K562 (cell line): Measurements from ENCODE around the gene NAXD. TPM values are rescaled to one million over a fixed set of nuclear protein-coding genes. Genes with fewer than 3 reads are reported as not detected.

Source experiments
- ATAC-seq: fragments of 200-7000 bp; cut with Tn5 transposase; 3 replicates; pipeline ENCODE4 v1.9.1; 2020; ENCODE audit warnings: moderate library complexity
- BruUV-seq: library from RNA; stranded (reverse); fragments of 400-500 nt; replicated peaks from 2 replicates; lab custom pipeline; 2021; lab: Mats Ljungman, UMichigan
- CTCF ChIA-PET: fragments of 300-600 bp; formaldehyde crosslinking; extraction: SDS; loops from one replicate; lab custom pipeline; 2021; ENCODE audit warnings: low intra/inter-chr PET ratio; lab: Yijun Ruan, JAX
- POLR2A ChIA-PET: fragments of 300-600, 350-650 bp; sonication (Branson Sonifier 250); formaldehyde crosslinking; extraction: SDS; loops from one replicate; lab custom pipeline; 2021; ENCODE audit warnings: antibody characterized with exemption, inconsistent platforms; lab: Yijun Ruan, JAX
- DNase-seq, 4 experiments: peaks; one replicate each; pipeline versions ENCODE4 v3.0.0 to v3.0.0-alpha.2; 2011 to 2018; ENCODE audit warnings: low spot score in 3 of 4, mixed read lengths in 3 of 4; ENCODE audit errors: extremely low read depth in 1 of 4
- FAIRE-seq: peaks from 2 replicates; lab custom pipeline; 2011; peaks lifted over from hg19 to GRCh38; lab: Jason Lieb, UNC
- H2AFZ ChIP-seq: 2 replicates; pipeline ENCODE4 v1.6.0; 2011; ENCODE audit warnings: low read depth, low read length, control low read depth, inconsistent platforms
- H3K27ac ChIP-seq: fragments of 200-600 bp; 3 replicates; pipeline ENCODE4 v1.8.0; 2011; ENCODE audit warnings: low read depth, mild to moderate bottlenecking, control low read depth, inconsistent platforms, low read length, moderate library complexity, mixed read lengths; ENCODE audit errors: extremely low read depth
- H3K27me3 ChIP-seq, 2 experiments: fragments of 300-600 bp in 1 of 2; 2 replicates in 1 of 2; 3 replicates in 1 of 2; pipeline versions ENCODE4 v1.6.0 to v1.8.0; 2011; ENCODE audit warnings: inconsistent platforms in 2 of 2, low read length in 2 of 2, mild to moderate bottlenecking in 1 of 2, mixed read lengths in 1 of 2, moderate library complexity in 1 of 2; ENCODE audit not compliant: control insufficient read depth in 2 of 2, insufficient read depth in 2 of 2
- H3K36me3 ChIP-seq: fragments of 300-600 bp; 3 replicates; pipeline ENCODE4 v1.8.0; 2011; ENCODE audit warnings: mild to moderate bottlenecking, low read length, inconsistent platforms; ENCODE audit not compliant: control insufficient read depth, insufficient read depth
- H3K4me1 ChIP-seq, 2 experiments: fragments of 200-600 bp in 1 of 2; replicated peaks in 1 of 2; 2 replicates in 1 of 2; 3 replicates in 1 of 2; pipeline versions ENCODE4 v1.5.1 to v1.8.0; 2011; ENCODE audit warnings: inconsistent platforms in 2 of 2, low read length in 2 of 2, mild to moderate bottlenecking in 1 of 2, mixed read lengths in 1 of 2, moderate library complexity in 1 of 2; ENCODE audit not compliant: control insufficient read depth in 2 of 2, insufficient read depth in 2 of 2
- H3K4me2 ChIP-seq: 2 replicates; pipeline ENCODE4 v1.6.1; 2011; ENCODE audit warnings: low read length, control low read depth, inconsistent platforms, mixed read lengths; ENCODE audit not compliant: insufficient read depth
- H3K4me3 ChIP-seq: fragments of 200-600 bp; sonication (generic), shearing (Covaris generic); 2 replicates; pipeline ENCODE4 v1.5.1; 2016; ENCODE audit warnings: control low read depth, inconsistent platforms
- H3K79me2 ChIP-seq: fragments of 200-600 bp; 3 replicates; pipeline ENCODE4 v1.8.0; 2011; ENCODE audit warnings: low read length, inconsistent platforms; ENCODE audit not compliant: control insufficient read depth, insufficient read depth
- H3K9ac ChIP-seq, 2 experiments: 2 replicates each; pipeline versions ENCODE4 v1.6.0 to v1.6.1; 2011; ENCODE audit warnings: low read depth in 2 of 2, low read length in 2 of 2, control low read depth in 1 of 2, inconsistent platforms in 1 of 2, mild to moderate bottlenecking in 1 of 2, mixed read lengths in 1 of 2; ENCODE audit not compliant: insufficient read depth in 1 of 2
- H3K9me1 ChIP-seq: one replicate; pipeline ENCODE4 v1.6.0; 2011; ENCODE audit warnings: inconsistent platforms, mild to moderate bottlenecking, low read length, moderate library complexity; ENCODE audit not compliant: control insufficient read depth, insufficient read depth
- H3K9me3 ChIP-seq: replicated peaks from 2 replicates; pipeline ENCODE4 v1.5.1; 2011; ENCODE audit warnings: low read depth, low read length, inconsistent platforms; ENCODE audit not compliant: control insufficient read depth, insufficient read depth
- H4K20me1 ChIP-seq: replicated peaks from 2 replicates; pipeline ENCODE4 v1.6.1; 2011; ENCODE audit warnings: low read length, inconsistent platforms, mixed read lengths; ENCODE audit not compliant: control insufficient read depth, insufficient read depth
- BCL6 ChIP-seq: fragments of 250-450 bp; sonication (Bioruptor Pico); IDR thresholded peaks from 2 replicates; pipeline ENCODE4 v1.4.0; 2020
- C11orf30 ChIP-seq: fragments of 450-650 bp; IDR thresholded peaks from 2 replicates; pipeline ENCODE4 v1.6.1; 2016; ENCODE audit warnings: low read depth, mild to moderate bottlenecking
- CREBBP ChIP-seq: IDR thresholded peaks from one replicate; pipeline ENCODE4 v1.6.1; 2012; ENCODE audit warnings: low read depth, mild to moderate bottlenecking, control low read depth, inconsistent platforms, low read length
- FOSL1 ChIP-seq: fragments of 200-800 bp; sonication (Bioruptor generic); conservative IDR thresholded peaks from 2 replicates; pipeline ENCODE4 v1.6.1; 2016; ENCODE audit warnings: missing genetic modification characterization, missing compliant biosample characterization
- HDAC1 ChIP-seq, 2 experiments: fragments of 450-650 bp; IDR thresholded peaks; 2 replicates each; pipeline ENCODE4 v1.6.1; 2016 to 2017; ENCODE audit warnings: inconsistent platforms in 1 of 2, mild to moderate bottlenecking in 1 of 2, moderate library complexity in 1 of 2
- HNRNPL ChIP-seq: fragments of 200-400 bp; formaldehyde crosslinking; IDR thresholded peaks from 2 replicates; pipeline ENCODE4 v1.6.1; 2017; ENCODE audit warnings: low read depth, mild to moderate bottlenecking, low read length
- IFI16 ChIP-seq: fragments of 250-450 bp; sonication (Bioruptor Pico); IDR thresholded peaks from 2 replicates; pipeline ENCODE4 v2.1.2; 2022; ENCODE audit warnings: mild to moderate bottlenecking, inconsistent platforms
- MAFK ChIP-seq: IDR thresholded peaks from 2 replicates; pipeline ENCODE4 v1.6.1; 2011; ENCODE audit warnings: low read length, improper control_type of control experiment
- NFXL1 ChIP-seq: fragments of 450-650 bp; formaldehyde crosslinking; IDR thresholded peaks from 2 replicates; pipeline ENCODE4 v1.4.0; 2021; ENCODE audit warnings: mild to moderate bottlenecking
- RBM22 ChIP-seq: fragments of 200-400 bp; formaldehyde crosslinking; IDR thresholded peaks from 2 replicates; pipeline ENCODE4 v1.6.1; 2018; ENCODE audit warnings: low read length, low read depth; ENCODE audit not compliant: poor library complexity, severe bottlenecking
- SP2 ChIP-seq: IDR thresholded peaks from 2 replicates; pipeline ENCODE4 v1.6.1; 2011; ENCODE audit warnings: mild to moderate bottlenecking, low read depth, low read length, moderate library complexity; ENCODE audit not compliant: poor library complexity, severe bottlenecking; ENCODE audit errors: extremely low read depth
- SREBF2 ChIP-seq: sonication (generic); formaldehyde crosslinking; IDR thresholded peaks from 2 replicates; pipeline ENCODE4 v1.4.0; 2020; ENCODE audit warnings: mild to moderate bottlenecking, missing genetic modification reagents
- TAF15 ChIP-seq: fragments of 200-400 bp; formaldehyde crosslinking; IDR thresholded peaks from 2 replicates; pipeline ENCODE4 v1.6.1; 2017; ENCODE audit warnings: mild to moderate bottlenecking, low read depth, low read length, moderate library complexity
- TBP ChIP-seq: optimal IDR thresholded peaks from 2 replicates; pipeline ENCODE3; 2011; ENCODE audit warnings: low read depth, low read length, improper control_type of control experiment
- ZFP1 ChIP-seq: fragments of 450-650 bp; formaldehyde crosslinking; IDR thresholded peaks from 2 replicates; pipeline ENCODE4 v1.4.0; 2020; ENCODE audit warnings: mild to moderate bottlenecking, mixed read lengths
- ZFPM2 ChIP-seq: fragments of 250-450 bp; sonication (Bioruptor Pico); IDR thresholded peaks from 2 replicates; pipeline ENCODE4 v1.5.1; 2022; ENCODE audit warnings: mild to moderate bottlenecking
- ZNF232 ChIP-seq: sonication (generic); formaldehyde crosslinking; IDR thresholded peaks from 2 replicates; pipeline ENCODE4 v1.8.0; 2022; ENCODE audit warnings: mild to moderate bottlenecking, missing genetic modification reagents
- ZZZ3 ChIP-seq: fragments of 450-650 bp; IDR thresholded peaks from 2 replicates; pipeline ENCODE4 v1.6.1; 2016; ENCODE audit warnings: antibody characterized with exemption, mild to moderate bottlenecking, moderate library complexity
- WGBS: fragments of 100-300 bp; shearing (Covaris generic); methylation state at CpG from one replicate; pipeline ENCODE4 v1.1.6; 2016; ENCODE audit warnings: low coverage, mixed read lengths; ENCODE audit not compliant: insufficient coverage; ENCODE audit errors: missing lambda C conversion rate; 5-methylcytosine and 5-hydroxymethylcytosine counted together
- in situ Hi-C: fragments of 300-500 bp; cut with MboI; formaldehyde crosslinking; loops from 4 replicates; pipeline ENCODE4 v1.15.0; 2018; ENCODE audit warnings: inconsistent platforms, mixed read lengths
- intact Hi-C: fragments of 100-400 bp; cut with micrococcal nuclease; formaldehyde crosslinking; loops from 2 replicates; pipeline ENCODE4 v1.14.2; 2022
- polyA plus RNA-seq, 8 experiments: library from polyadenylated mRNA; depleted of rRNA in 4 of 8; stranded (reverse) in 5 of 8; unstranded in 3 of 8; fragments of >200 nt; fragmentation: Nextera tagmentation in 2 of 8; fragmentation: Illumina TruSeq in 1 of 8; extraction: Ambion mirVana in 2 of 8; extraction: Trizol in 1 of 8; gene quantifications; 2 replicates each; pipeline versions ENCODE4 v1.2.1 to v1.2.3, GENCODE V29; 2011 to 2014; ENCODE audit warnings: inconsistent platforms in 1 of 8, missing spikeins in 1 of 8
- total RNA-seq, 7 experiments: library from RNA; depleted of rRNA in 6 of 7; stranded (reverse); fragments of >200 nt in 6 of 7; fragmentation: Illumina TruSeq in 2 of 7; extraction: Trizol in 2 of 7; gene quantifications; 2 replicates each; pipeline versions ENCODE4 v1.2.1 to v1.2.3, GENCODE V29; 2011 to 2021; ENCODE audit warnings: low replicate concordance in 1 of 7
- TF ChIP-seq, protein P1 (sequence below): fragments of 450-650 bp; formaldehyde crosslinking; IDR thresholded peaks from 2 replicates; pipeline ENCODE4 v1.4.0; 2020; ENCODE audit warnings: mild to moderate bottlenecking, moderate library complexity

Gene NAXD
- total and polyA plus RNA-seq, 9 of the 15 experiments (the other 6 are each of a cell fraction or from before 2014, with no cell fraction given): 0.59 to 20.6 (median 13.0) TPM

DNA sequence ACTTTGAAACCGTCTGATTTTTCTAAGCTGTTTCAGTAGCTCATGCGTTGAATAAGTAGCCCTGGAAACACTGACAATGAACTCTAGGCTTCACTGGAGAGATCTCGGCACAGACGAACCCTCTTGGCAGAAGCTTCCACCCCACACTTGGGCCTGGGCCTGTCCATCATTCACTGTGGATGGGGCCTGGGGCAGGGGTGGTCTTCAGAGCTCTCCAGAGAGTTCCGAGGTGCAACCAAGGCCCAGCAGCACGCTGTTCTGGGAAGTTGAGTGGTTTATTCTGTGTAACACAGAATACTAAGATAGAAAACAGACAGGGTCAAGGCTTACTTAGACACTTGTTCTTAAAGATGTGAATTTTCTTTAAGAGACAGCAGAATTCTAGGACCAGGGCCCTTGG lies 21.9 kb downstream of the NAXD start:
- Histone ChIP-seq H4K20me1 (no peaks in the 10 kb centered on the region), H3K9ac (no peak overlapping the region), H3K4me2 (no peak overlapping the region), H3K36me3 (peaks cover 77% of the 10 kb centered on the region; the same call in 2 of the 3 replicates), H3K27ac (no peak overlapping the region), H3K9me1 (no peaks in the 10 kb centered on the region), H3K27me3 (no peaks in the 10 kb centered on the region), H2AFZ (no peak overlapping the region), H3K79me2 (no peaks in the 10 kb centered on the region), H3K4me3 (no peak overlapping the region), H3K9me3 (no peaks in the 10 kb centered on the region), H3K4me1 (peaks cover 0 to 8% of the 10 kb centered on the region in 2 experiments; a peak in 2 of 5 replicates)
- BruUV-seq: no TSS peak
- DNase-seq (no peak), ATAC-seq (no peak), FAIRE-seq (no peak)
- ChIA-PET CTCF (no interaction called here), POLR2A (no interaction called here)
- intact Hi-C loops (no loop called here), in situ Hi-C loops (no loop called here)
- TF ChIP-seq TBP (no peak), SREBF2 (CRISPR knock-in tag) (no peak), BCL6 (CRISPR knock-in tag) (no peak), RBM22 (no peak), ZZZ3 (no peak), ZFP1 (CRISPR knock-in tag) (no peak), FOSL1 (tag) (no peak), IFI16 (no peak), NFXL1 (no peak), HNRNPL (no peak), TAF15 (no peak), ZNF232 (CRISPR knock-in tag) (no peak), ZFPM2 (CRISPR knock-in tag) (no peak), CREBBP (no peak), C11orf30 (no peak), HDAC1 (IDR thresholded peaks at IDR 0.05) (no peak), SP2 (no peak), MAFK (no peak)
- TF ChIP-seq, protein P1, sequence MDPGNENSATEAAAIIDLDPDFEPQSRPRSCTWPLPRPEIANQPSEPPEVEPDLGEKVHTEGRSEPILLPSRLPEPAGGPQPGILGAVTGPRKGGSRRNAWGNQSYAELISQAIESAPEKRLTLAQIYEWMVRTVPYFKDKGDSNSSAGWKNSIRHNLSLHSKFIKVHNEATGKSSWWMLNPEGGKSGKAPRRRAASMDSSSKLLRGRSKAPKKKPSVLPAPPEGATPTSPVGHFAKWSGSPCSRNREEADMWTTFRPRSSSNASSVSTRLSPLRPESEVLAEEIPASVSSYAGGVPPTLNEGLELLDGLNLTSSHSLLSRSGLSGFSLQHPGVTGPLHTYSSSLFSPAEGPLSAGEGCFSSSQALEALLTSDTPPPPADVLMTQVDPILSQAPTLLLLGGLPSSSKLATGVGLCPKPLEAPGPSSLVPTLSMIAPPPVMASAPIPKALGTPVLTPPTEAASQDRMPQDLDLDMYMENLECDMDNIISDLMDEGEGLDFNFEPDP: no peak
- 93% methylated on average over 6 of the region's 6 CpGs for WGBS
